Fibroblast of skin of left biceps (primary cell): ENCODE results near the gene PRKG1.
"Not testable (repeated sequence)": the region's sequence is repeated elsewhere in the genome, so short reads cannot be mapped to it uniquely, and the experiment has no call there.

ENCODE experiments used
- DNase-seq, 2 experiments: peaks; one replicate each; pipeline ENCODE4 v3.0.0-alpha.2; 2013; ENCODE audit warnings: low read depth in 2 of 2

PRKG1 gene

DNA sequence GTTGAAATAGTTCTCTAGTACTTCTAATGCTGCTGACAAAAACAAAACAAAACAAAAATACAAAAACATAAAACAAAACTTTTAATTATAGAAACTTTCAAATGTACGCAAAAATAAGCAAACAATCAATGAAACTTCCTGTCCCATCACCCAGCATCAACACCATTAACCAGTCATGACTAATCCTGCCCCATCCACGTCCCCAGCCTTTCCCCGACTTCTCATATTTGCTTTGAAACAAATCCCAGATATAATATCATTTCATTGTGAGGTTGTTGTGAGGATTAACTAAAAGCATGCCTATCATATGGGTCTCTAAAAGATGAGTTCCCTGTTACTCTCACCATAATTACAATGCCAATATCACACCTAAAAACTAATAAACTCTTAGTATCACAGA, 569.4 kb downstream of the PRKG1 start:
- no peak for DNase-seq

- DNase-seq = no peak
Measured at GRCh38 chr10:51649064-51649463, 574.8 kb downstream of the PRKG1 start.

DNA sequence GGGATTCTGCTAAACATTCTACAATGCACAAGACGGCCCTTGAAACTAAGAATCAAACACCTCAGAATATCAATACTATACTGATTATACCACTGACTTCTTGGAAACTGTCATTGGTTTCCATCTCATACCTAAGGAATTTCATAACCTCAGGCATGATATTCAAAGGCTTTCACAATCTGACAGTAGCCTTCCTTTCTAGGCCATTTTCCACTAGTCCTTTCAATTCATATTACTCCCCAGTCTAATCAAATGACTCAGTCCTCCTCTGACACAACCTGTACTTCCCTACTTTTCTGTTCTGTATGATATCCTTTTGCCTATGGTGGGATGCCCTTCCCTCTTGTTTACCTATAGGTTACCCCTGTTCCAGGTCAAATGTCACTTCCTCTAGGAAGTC, 576.8 kb downstream of the PRKG1 start:
- peak in 1 of 2 experiments; percentile 35 for DNase-seq

- peak in 1 of 2 experiments; percentile 44 for DNase-seq
Measured at GRCh38 chr10:51653025-51653424, 578.7 kb downstream of the PRKG1 start.

GRCh38 chr10:51654918-51655317, 580.6 kb downstream of the PRKG1 start:
- peak in 1 of 2 experiments; percentile 29 for DNase-seq

DNA sequence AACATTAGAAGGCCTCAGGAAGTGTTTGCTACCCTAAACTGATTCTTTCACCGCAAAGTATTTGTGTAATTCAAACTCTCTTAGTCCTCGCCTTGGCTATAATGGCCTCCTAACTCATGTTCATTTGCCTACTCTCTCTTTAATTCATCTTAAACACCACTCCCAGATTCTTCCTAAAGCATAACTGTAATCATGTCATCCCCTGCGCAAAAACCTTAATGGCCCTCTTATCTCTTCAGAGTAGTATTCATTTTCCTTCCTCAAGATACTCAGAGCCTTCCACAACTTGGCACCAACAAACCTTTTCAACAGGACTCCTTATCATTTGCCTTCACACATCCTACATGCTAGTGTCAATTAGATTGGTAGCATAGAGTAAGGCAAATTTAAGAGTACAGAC, 582.2 kb downstream of the PRKG1 start:
- DNase-seq = no peak

- no peak for DNase-seq
Measured at GRCh38 chr10:51658000-51658399, 583.7 kb downstream of the PRKG1 start.

DNA sequence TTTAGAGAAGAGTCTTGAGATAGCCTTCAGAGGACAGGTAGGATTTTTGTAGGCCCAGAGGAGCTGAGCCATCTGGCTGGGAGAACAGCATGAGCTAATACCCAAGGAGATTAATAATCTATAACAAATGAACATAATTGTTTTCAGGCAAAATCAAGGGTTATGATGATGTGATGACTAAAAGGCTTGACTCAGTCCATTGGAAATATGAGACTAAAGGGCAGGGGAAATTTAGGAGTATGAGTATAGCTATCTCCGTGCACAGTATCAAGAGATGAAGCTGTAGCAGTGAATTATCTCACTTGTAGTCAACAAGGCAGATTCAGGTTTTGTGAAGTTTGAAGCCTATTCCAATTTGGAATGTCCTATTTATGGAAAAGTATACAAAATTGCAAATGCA, 585.1 kb downstream of the PRKG1 start:
- no peak for DNase-seq

GRCh38 chr10:51663086-51663485, 588.8 kb downstream of the PRKG1 start:
- DNase-seq = peak in 1 of 2 experiments; percentile 9

GRCh38 chr10:51666456-51666855, 592.2 kb downstream of the PRKG1 start:
- no peak for DNase-seq

- peak in 1 of 2 experiments; percentile 9 for DNase-seq
Measured at GRCh38 chr10:51667678-51668335, 593.5 kb downstream of the PRKG1 start.

- DNase-seq = no peak
Measured at GRCh38 chr10:51668336-51668689, 594.0 kb downstream of the PRKG1 start.

- DNase-seq = no peak
Measured at GRCh38 chr10:51669041-51669440, 594.8 kb downstream of the PRKG1 start.

DNA sequence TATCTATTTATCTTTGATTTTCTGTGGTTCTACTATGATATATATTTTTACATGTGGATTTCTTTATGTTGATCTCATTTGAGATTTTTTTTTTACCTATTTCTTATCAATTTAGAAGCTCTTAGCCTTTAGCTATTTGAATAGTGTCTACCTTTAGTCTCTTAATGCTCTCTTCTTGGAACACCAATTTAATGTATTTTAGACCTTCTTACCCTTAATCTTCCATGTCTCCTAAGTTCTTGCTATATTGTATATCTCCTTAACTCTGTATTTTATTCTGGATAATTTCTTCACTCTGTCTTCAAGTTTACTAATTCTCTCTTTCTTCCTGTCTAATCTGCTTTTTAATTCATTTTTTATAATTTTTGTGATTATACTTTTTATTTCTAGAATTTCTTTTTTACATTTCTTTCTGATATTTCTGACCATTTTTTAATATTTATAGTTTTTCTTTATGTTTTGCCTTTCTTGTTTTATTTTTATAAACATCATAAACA, 597.8 kb downstream of the PRKG1 start:
- DNase-seq = no peak

GRCh38 chr10:51675088-51675487, 600.8 kb downstream of the PRKG1 start:
- DNase-seq = no peak

GRCh38 chr10:51679841-51680240, 605.6 kb downstream of the PRKG1 start:
- DNase-seq = no peak

GRCh38 chr10:51683031-51683691, 608.9 kb downstream of the PRKG1 start:
- DNase-seq = no peak

DNA sequence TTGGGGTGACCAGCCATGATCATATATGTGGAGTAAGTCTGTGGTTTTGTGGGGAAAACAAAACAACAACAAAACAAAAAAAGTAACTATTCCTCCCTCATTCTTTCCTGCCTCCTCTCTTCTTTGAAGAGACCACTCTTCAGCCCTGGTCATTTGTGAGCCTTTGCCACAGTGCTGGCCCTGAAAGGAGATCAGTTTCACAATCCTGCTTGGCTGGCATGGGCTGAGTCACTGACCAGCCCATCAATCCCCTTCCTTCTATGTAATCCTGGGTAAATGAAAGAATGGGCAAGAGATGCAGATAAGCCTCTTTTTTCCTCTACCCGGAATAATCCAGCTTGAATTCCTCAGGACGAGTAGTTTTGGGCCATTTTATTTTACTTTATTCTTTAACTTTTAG, 611.5 kb downstream of the PRKG1 start:
- DNase-seq = no peak

GRCh38 chr10:51687296-51687695, 613.0 kb downstream of the PRKG1 start:
- no peak for DNase-seq

DNA sequence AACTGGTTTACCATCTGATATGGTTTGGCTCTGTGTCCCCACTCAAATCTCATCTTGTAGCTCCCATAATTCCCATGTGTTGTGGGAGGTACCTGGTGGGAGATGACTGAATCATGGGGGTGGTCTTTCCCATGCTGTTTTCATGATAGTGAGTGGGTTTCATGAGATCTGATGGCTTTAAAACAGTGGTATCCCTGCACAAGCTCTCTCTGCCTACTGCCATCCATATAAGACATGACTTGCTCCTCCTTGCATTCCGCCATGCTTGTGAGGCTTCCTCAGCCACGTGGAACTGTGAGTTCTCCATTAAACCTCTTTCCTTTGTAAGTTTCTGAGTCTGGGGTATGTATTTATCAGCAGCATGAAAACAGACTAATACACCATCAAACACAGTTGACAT, 614.5 kb downstream of the PRKG1 start:
- not testable (repeated sequence) for DNase-seq

GRCh38 chr10:51689536-51689935, 615.2 kb downstream of the PRKG1 start:
- DNase-seq = no peak

DNA sequence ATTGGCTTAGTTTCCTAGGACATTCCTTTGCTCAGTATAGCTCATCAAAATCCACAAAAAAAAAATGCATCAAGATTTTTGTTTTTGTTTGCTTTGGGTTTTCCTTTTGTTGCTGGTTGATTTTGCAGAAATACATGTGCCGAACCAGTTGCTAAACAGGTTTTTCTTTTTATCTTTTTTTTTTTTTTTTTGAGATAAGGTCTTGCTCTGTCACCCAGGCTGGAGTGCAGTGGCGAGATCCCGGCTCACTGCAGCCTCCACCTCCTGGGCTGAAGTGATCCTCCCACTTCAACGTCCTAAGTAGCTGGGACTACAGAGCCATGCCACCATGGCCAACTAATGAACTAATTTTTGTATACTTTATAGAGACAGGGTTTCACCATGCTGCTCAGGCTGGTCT, 616.8 kb downstream of the PRKG1 start:
- DNase-seq = no peak

DNA sequence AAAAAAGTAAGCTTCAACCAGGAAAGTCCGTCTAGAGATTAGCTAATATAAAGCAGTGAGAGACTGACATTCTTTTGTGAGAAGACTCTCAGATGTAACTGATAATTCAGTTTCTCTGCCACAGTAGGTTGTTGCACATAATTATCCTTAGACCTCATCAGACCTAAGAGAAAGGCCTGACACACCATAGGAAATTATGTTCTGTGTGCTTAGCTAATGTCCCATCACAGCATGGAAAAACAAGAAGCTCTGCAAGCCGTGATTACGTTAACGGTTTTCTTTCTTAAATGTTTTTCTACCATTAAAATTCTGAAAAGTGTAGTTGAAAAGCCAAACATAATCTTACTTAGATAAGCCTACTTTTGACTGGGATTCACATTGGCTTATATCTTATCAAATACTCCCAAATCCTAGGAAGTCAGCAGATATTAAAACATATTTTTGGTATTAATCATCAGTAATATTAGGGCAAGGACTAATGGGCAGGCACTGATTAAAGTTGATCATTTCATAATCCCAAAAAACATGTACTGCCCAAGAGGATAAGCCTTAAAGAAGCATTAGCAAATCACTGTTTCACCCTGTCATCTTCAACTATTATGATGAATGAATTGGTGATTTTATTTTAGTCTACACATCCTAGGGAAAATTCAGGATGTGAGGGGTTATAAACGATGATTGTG, 619.9 kb downstream of the PRKG1 start:
- DNase-seq = no peak
